PC-9 (cell line): ENCODE results near the gene TRIM61.

Source experiments
- EZH2 ChIP-seq: fragments of 200-600 bp; sonication (generic); IDR thresholded peaks from 2 replicates; pipeline ENCODE4 v1.8.0; 2017; ENCODE audit warnings: antibody characterized with exemption, low read depth
- TF ChIP-seq, protein P1 (sequence below): fragments of 200-600 bp; sonication (generic); conservative IDR thresholded peaks from 2 replicates; pipeline ENCODE4 v1.6.1; 2017; ENCODE audit warnings: mixed run types, antibody characterized with exemption, mild to moderate bottlenecking, moderate library complexity

DNA sequence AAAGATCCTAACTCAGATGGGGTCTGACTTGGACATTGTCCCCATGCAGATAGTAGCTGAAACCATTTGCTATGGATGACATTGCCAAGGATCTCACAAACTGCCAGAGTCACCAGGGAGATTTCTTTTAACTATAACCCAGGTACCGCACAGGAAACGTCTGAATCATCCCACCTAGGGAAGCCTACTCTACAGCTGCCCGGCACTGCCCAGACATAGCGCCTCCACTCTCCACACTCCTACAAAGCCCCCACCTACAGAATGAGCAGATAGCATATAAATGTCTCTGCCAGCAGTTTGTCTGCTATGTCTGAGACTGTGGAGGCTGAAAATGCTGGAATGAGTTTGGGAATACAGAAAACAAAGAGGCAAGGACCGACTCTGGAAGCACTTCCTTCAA, 32.3 kb downstream of the TRIM61 start:
- TF ChIP-seq, protein P1, sequence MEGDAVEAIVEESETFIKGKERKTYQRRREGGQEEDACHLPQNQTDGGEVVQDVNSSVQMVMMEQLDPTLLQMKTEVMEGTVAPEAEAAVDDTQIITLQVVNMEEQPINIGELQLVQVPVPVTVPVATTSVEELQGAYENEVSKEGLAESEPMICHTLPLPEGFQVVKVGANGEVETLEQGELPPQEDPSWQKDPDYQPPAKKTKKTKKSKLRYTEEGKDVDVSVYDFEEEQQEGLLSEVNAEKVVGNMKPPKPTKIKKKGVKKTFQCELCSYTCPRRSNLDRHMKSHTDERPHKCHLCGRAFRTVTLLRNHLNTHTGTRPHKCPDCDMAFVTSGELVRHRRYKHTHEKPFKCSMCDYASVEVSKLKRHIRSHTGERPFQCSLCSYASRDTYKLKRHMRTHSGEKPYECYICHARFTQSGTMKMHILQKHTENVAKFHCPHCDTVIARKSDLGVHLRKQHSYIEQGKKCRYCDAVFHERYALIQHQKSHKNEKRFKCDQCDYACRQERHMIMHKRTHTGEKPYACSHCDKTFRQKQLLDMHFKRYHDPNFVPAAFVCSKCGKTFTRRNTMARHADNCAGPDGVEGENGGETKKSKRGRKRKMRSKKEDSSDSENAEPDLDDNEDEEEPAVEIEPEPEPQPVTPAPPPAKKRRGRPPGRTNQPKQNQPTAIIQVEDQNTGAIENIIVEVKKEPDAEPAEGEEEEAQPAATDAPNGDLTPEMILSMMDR = no peak
- no peak for TF ChIP-seq EZH2
